Activated CD8-positive, alpha-beta memory T cell treated with anti-CD3 and anti-CD28 coated beads, Interleukin-2, amount 50 U/mL, for 48 hours (primary cell): Measurements from ENCODE around the gene VPS13C.

ENCODE experiments used
- DNase-seq: peaks from one replicate; pipeline ENCODE4 v3.0.0-alpha.2; 2020

Gene VPS13C

GRCh38 chr15:61849447-61849846 lies 210.8 kb downstream of the VPS13C start:
- DNase-seq: no peak

DNA sequence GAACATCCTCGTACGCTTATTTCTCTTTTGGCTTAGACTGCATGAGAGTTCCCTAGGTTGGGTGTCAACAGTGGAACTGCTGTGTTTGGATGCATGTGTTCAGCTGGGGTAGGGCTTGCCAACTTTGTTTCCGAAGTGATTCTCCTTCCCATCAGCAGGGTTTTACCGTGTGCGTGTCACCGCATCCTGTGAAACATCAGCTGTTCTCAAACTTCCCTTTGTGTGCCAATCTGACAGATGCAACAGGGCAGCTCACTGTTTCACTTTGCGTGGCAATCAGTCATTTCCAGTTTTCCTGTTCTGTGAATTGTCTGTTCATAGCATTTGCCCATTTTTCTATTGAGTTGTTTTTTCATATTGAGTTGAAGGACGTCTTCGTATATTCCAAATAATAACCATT lies 218.8 kb downstream of the VPS13C start:
- no peak for DNase-seq

DNA sequence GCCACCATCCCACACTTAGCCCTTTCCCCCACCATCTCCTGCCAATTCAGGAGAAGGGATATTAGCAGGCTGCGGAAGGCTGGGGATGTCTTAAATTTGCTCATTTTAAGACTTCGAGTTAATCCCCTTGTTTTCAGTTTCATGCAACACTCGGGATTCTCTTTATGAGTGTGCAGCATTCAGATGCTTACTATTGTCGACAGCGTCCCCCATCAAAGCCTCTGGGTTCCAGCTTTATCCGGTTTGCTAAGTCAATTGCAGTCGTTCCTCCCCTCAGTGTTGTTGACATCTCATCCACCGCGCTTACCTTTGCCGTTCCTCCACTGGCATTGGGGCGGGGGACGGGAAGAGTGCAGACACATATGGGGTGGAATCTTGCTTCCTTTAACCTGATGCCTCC lies 220.2 kb downstream of the VPS13C start:
- DNase-seq: no peak

DNA sequence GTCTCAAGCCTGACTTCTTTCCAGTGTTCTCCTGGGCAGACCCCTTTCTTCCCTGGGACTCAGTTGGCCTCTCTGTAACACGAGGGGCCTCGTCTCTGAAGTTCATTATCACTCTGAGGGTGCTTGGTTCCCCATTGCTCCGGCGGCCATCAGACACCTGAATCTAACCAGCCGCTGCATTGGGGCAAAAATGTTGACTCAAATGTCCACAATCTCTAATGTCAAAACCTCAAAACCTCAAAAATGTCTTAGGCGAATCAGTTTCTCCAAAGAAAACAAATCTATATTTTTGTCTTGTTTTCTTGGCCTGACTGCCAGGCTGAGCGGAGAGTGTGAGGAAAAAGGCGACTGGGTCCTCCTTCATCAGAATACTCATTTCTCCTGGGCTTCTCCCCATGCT lies 220.7 kb downstream of the VPS13C start:
- no peak for DNase-seq

DNA sequence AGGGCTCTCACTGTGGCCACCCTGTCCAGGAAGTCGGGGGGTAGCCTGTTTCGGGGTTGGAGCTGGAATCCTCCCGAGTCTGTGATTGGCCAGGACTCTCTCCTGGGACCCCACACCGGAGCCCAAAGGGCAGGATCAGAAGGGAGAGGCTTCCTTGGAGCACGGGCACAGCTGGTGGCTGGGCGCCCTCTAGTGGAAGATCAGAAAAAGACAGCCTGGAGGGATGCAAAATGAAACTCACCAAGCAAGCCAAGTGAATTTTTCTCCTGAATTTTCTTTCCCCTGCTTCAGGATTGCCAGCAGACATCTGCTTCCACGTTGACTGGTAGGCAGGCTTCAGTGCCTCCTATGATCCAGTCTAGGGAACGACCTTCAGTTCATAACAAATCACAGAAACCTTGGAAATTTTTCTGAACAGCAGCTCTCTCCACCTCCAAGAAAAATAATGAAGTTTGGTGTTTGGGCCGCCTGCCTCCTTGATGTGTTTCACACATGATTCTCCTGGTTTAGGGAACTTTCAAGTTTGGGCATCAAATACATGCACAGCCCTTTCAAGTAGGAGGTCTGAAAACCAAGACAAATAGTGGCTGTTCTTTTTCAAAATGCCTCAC lies 224.6 kb downstream of the VPS13C start:
- DNase-seq: peak; percentile 80

DNA sequence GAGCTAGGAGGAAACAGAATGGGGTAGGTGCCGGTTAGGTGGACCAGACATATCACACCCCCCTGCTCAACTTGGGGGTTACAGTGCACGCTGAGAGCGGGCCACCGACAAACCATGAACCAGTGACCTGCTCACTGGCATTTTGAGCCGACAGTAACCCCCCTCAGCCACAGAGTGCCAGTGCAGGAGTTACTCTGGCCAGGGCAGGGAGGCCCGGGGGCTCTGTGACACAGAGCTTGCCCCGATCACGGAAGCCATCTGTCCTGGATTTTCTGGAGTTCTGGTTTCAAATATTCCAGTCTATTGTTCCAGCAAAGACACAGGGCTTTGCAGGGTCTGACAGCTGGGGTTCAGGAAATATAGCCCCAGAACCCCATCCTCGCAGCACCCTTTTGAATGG lies 225.2 kb downstream of the VPS13C start:
- DNase-seq: no peak

DNA sequence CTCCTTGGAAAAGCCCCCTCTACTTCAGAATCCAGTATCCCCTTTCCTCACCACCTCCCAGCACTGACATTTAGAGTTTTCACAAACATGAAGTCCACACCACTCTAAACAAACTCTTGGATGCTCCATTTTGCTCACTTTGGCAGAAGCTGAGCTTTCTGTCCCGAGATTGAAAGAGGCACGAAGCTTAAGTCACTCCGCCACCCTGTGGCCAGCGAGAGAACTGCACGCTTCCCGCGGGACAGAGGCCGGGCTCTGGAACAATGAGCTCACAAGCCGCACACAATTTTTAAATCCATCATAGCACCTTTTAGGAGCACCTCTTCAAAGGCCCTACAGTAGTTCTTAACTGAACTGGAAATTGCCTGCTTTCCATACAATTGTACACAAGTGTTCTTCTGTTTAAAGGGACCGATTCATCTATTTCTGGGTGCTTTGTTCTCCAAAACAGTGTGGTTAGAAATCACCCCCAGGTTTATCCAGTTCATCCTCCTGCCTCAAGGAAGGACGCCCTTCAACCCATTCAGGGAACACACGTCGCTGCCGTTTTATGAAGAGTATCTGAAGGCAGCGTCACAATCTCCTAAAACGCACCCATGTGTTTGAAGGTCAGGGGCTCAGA lies 226.1 kb downstream of the VPS13C start:
- peak; percentile 91 for DNase-seq

- DNase-seq: no peak
These were observed 228.0 kb downstream of the VPS13C start for GRCh38 chr15:61832223-61832622.

DNA sequence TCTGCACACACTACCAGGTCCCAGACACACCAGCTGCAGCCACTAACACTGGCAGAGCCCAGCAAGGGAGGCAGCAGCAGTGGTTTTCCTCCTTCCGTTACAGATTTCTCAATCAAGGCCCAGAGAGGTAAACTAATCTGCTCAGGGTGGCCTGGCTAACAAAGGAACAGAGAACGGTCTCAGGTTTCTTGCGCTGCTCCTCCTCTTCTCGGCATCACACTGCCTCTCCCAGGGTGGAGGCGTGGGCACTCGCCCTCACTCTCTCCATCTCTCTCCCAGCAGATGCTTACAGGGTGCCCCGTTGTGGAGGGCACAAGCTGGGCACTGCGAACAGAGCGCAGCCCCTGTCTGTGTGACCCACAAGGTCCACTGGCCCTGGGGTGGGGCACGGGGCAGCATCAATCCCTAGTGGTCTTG lies 228.7 kb downstream of the VPS13C start:
- no peak for DNase-seq

- DNase-seq: no peak
These were observed 229.5 kb downstream of the VPS13C start for GRCh38 chr15:61830536-61831330.

GRCh38 chr15:61829514-61829889 lies 230.7 kb downstream of the VPS13C start:
- no peak for DNase-seq

DNA sequence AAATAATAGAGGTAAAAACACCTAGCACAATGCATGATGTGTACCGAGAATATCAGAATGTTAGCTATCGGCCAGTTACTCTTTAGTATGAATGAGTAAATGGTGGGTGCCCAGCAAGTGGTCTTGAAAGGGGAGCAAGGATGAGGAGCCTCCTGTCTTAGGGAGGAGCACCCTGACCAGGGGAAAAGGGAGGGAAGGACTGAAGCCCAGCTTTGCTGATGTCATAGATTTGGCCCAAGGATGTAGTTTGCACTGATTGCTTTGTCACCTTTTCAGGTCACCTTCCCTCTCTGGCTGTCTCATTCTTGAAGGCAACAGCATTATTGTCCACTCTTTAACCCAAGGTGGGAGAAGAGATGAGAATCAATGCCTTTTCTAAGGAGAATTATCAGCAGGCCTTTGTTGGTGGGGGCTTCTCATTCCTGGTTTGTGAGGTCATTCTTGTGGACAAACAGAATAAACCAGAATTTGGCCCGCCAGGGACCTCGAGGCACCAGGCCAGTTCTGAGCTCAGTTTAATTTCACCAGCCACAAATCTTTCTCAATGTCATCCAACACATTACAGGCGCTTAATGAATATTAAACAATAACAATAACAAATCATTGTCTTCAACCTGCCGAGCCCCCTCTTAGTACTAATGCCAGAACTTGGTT lies 231.3 kb downstream of the VPS13C start:
- DNase-seq: no peak

- DNase-seq: no peak
These were observed 232.2 kb downstream of the VPS13C start for GRCh38 chr15:61828008-61828407.

DNA sequence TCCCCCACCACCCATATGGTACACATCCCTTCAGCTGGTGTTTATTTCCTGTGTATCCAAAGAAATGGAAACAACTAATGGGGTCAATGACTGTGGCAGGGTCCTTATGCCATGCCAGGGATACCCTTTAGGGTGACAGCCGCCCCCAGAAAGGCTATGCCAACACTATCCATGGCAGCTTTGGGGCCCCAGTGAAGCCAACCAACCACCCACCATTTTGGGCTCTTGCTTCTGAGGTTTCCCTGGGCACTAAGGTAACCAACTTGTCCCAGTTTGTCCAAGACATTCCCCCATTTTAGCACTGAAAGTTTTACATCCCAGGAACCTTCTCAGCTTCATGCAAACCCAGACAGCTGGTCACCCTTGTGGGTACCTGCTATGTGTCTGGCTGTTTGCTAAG lies 233.1 kb downstream of the VPS13C start:
- DNase-seq: no peak

- DNase-seq: no peak
These were observed 236.0 kb downstream of the VPS13C start for GRCh38 chr15:61824291-61824690.

DNA sequence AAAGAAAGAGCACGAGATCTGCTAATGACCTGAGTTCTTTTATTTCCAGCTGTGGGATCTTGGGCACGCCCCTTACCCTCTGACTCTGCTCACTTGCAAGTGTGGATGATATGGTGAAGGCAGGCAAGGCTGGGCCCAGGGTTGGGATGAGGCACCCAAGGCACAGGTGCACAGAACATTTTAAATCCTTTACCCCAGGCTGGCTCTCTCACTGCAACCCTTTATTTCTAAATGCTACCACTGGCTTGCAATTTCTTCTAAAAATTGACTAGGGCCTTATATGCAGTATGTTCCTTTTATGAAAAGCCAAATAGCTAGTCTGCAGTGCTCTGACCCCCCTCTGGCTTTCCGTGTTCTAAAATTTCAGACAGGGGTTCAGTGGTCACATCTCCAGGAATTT lies 237.7 kb downstream of the VPS13C start:
- no peak for DNase-seq

DNA sequence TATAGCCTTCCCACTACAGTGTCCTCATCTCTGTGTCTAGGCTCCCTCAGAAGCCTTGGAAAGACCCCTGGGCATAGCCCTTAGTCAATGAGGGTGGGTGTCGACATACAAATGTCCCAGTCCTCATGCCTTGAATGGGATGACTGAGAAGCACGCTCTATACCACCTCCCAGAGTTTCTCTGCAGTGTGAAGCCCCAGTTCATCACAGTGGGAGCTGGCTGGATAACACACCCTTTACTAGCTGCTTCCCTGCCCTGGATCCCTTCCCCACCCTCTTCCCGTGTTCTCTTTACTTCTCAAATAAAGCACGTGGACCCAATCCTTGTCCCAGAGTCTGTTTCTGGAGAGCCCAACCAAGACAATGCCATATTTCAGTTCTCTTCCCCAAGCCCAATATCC lies 239.3 kb downstream of the VPS13C start:
- DNase-seq: no peak

- no peak for DNase-seq
These were observed 240.0 kb downstream of the VPS13C start for GRCh38 chr15:61820212-61820611.

- no peak for DNase-seq
These were observed 240.9 kb downstream of the VPS13C start for GRCh38 chr15:61819386-61819785.

DNA sequence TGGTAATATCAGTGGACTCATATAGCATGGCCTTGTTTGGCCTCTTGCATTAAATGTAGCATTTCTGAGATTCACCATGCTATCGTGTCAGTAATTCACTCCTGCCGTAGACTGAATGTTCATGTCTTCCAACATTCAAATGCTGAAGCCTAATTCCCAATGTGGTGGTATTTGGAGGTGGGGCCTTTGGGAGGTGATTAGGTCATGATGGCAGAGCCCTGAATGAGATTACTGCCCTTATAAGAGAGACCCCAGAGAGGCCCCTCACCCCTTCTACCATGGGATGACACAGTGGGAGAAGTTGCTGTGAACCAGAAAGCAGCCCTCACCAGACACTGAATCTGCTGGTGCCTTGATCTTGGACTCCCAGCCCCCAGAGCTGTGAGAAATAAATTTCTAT lies 241.4 kb downstream of the VPS13C start:
- DNase-seq: no peak

DNA sequence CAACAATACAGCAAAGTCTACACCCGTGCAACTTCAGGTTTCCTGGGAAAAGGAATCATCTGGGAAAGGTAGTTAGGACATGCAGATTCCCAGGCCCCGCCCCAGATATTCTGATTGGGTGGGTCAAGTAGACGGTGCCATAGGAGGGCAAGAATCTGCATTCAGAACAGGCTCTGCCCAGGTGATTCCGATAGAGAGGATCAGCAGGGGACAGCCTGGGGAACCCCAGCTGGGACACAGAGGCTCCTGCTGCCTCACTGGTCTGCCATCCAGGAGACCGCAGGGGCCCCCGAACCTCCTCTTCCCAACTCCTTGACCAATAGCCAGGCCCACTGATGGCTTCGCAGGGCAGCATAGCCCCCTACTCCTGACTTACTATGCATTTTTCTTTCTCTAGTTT lies 243.4 kb downstream of the VPS13C start:
- no peak for DNase-seq

DNA sequence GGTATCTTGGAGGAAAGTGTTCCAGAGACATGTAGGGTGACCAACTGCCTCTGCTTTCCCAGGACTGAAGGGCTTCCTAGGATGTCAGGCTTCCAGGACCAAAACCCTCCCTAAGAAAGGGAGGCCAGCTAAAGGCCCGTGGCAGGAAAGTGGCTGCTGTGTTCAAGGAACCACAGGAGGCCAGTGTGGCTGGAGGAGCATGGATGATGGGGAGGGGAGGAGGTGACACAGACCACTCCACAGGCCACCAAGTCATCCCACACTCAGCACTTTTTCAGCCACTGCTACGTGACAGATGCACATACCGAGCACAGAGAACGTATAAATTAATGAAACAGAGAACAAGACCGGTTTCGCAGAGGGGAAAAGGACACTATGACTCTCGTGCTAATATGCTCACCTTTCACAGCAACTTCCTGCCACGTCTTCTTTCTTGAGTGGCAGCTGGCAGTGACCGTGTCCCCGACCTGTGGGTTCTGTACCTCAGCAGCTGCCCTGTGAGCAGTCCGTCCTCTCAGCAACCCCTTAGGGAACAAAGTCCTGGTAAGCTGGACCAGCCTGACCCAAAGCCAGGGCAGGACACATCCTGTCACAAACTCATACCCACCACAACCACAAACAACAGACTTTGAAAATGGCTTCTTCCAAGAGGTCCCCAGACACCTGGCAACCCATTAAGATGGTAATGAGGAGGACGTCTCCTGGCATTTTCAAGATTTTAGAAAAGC lies 244.7 kb downstream of the VPS13C start:
- DNase-seq: no peak

- DNase-seq: no peak
These were observed 247.8 kb downstream of the VPS13C start for GRCh38 chr15:61812476-61812875.
